Peyer's patch (tissue), 4 donors: ENCODE measurements around the gene EXD3. TPM values are rescaled to one million over a fixed set of nuclear protein-coding genes. Genes with fewer than 3 reads are reported as not detected.

ENCODE experiments used
- DNase-seq, 3 donors: peaks; one replicate each; pipeline ENCODE4 v3.0.0-alpha.2; 2017 to 2019
- H3K27ac ChIP-seq, 4 donors: fragments of 200-600 bp; sonication (generic); one replicate each; pipeline ENCODE4 v1.5.1; 2016 to 2019
- H3K27me3 ChIP-seq, 2 donors: fragments of 200-600 bp; sonication (generic); one replicate each; pipeline ENCODE4 v1.5.1; 2019
- H3K36me3 ChIP-seq, 3 donors: fragments of 200-600 bp; sonication (generic); one replicate each; pipeline ENCODE4 v1.5.1; 2016 to 2019
- H3K4me1 ChIP-seq, 4 donors: fragments of 200-600 bp; sonication (generic); one replicate each; pipeline ENCODE4 v1.5.1; 2016 to 2019
- H3K4me3 ChIP-seq, 4 donors: fragments of 200-600 bp; sonication (generic); 1 replicate in 3 of 4; 2 replicates in 1 of 4; pipeline ENCODE4 v1.5.1; 2016 to 2019; ENCODE audit warnings: mild to moderate bottlenecking in 1 of 4
- H3K9me3 ChIP-seq, 4 donors: fragments of 200-600 bp; sonication (generic); one replicate each; pipeline ENCODE4 v1.5.1; 2016 to 2019; ENCODE audit warnings: mild to moderate bottlenecking in 1 of 4
- POLR2A ChIP-seq, 2 donors: fragments of 450-650 bp; IDR thresholded peaks; one replicate each; pipeline ENCODE4 v1.5.1; 2017; ENCODE audit warnings: antibody characterized with exemption in 2 of 2, mild to moderate bottlenecking in 2 of 2, moderate library complexity in 2 of 2
- total RNA-seq, 4 donors: library from RNA; depleted of rRNA; stranded (reverse); fragments of >200 nt; gene quantifications; one replicate each; pipeline ENCODE4 v1.1.0, GENCODE V29; 2016
- TF ChIP-seq, protein P1 (sequence below), 6 experiments: fragments of 450-650 bp in 4 of 6; fragments of 200-600 bp in 2 of 6; sonication (generic) in 1 of 6; IDR thresholded peaks; one replicate each; pipeline ENCODE4 v1.5.1; 2017 to 2019; ENCODE audit warnings: antibody characterized with exemption in 6 of 6, mild to moderate bottlenecking in 3 of 6, moderate library complexity in 1 of 6

EXD3 gene
- total RNA-seq, 4 donors from 2014 or later: 38.7 to 82.4 (median 61.6) TPM

- Histone ChIP-seq H3K36me3 (peaks cover 0 to 35% (median 3%) of the 10 kb centered on the region in 3 donors), H3K9me3 (no peaks in the 10 kb centered on the region), H3K4me1 (peaks cover 11 to 42% (median 21%) of the 10 kb centered on the region in 4 donors), H3K4me3 (no peak overlapping the region), H3K27ac (peak overlapping the region; percentile 83 to 92 (median 86)), H3K27me3 (no peaks in the 10 kb centered on the region)
- TF ChIP-seq, protein P1, sequence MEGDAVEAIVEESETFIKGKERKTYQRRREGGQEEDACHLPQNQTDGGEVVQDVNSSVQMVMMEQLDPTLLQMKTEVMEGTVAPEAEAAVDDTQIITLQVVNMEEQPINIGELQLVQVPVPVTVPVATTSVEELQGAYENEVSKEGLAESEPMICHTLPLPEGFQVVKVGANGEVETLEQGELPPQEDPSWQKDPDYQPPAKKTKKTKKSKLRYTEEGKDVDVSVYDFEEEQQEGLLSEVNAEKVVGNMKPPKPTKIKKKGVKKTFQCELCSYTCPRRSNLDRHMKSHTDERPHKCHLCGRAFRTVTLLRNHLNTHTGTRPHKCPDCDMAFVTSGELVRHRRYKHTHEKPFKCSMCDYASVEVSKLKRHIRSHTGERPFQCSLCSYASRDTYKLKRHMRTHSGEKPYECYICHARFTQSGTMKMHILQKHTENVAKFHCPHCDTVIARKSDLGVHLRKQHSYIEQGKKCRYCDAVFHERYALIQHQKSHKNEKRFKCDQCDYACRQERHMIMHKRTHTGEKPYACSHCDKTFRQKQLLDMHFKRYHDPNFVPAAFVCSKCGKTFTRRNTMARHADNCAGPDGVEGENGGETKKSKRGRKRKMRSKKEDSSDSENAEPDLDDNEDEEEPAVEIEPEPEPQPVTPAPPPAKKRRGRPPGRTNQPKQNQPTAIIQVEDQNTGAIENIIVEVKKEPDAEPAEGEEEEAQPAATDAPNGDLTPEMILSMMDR (IDR thresholded peaks at IDR 0.05): no peak
- TF ChIP-seq POLR2A (IDR thresholded peaks at IDR 0.05): no peak
- no peak for DNase-seq
These were observed 147.1 kb downstream of the EXD3 start for GRCh38 chr9:137275588-137276472.

- H3K27ac ChIP-seq: peak overlapping the region in 1 of 4 donors; percentile 92
- H3K9me3 ChIP-seq: no peaks in the 10 kb centered on the region
- peaks cover 0 to 38% (median 3%) of the 10 kb centered on the region in 3 donors for H3K36me3 ChIP-seq
- DNase-seq: no peak
- TF ChIP-seq POLR2A (IDR thresholded peaks at IDR 0.05): no peak
- TF ChIP-seq, protein P1 (IDR thresholded peaks at IDR 0.05): no peak
- H3K27me3 ChIP-seq: no peaks in the 10 kb centered on the region
- no peak overlapping the region for H3K4me3 ChIP-seq
- H3K4me1 ChIP-seq: peaks cover 11 to 36% (median 21%) of the 10 kb centered on the region in 4 donors
These were observed 147.8 kb downstream of the EXD3 start for GRCh38 chr9:137275203-137275587.

GRCh38 chr9:137273611-137274320, 149.2 kb downstream of the EXD3 start:
- TF ChIP-seq, protein P1 (IDR thresholded peaks at IDR 0.05): no peak
- TF ChIP-seq POLR2A (IDR thresholded peaks at IDR 0.05): no peak
- H3K4me3 ChIP-seq: no peak overlapping the region
- peak in 1 of 3 donors; percentile 65 for DNase-seq
- H3K27ac ChIP-seq: peak overlapping the region; percentile 17 to 84 (median 56)
- H3K36me3 ChIP-seq: peaks cover 0 to 24% (median 0%) of the 10 kb centered on the region in 3 donors
- H3K4me1 ChIP-seq: peaks cover 17 to 34% (median 24%) of the 10 kb centered on the region in 4 donors
- H3K27me3 ChIP-seq: no peaks in the 10 kb centered on the region
- no peaks in the 10 kb centered on the region for H3K9me3 ChIP-seq

DNA sequence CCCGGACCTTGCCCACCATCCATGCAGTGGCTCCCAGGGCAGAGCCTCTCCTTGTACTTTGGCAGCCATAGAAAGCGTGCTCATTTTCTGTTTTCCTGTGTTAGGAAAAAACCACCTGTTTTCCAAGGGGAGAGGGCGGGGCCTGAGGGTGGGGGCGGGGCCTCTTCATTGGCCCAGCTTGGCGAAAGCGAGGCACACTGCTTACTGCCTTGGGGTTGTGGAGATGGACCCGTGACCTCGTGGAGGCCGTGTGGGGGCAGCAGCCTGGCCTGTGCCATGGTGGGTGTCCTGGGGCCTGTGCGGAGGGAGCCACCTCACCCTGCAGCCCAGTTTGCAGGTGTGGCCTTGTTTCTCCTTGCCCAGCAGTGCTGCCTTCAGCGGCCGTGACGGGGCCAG, 149.9 kb downstream of the EXD3 start:
- no peak overlapping the region for H3K4me3 ChIP-seq
- peaks cover 17 to 39% (median 22%) of the 10 kb centered on the region in 4 donors for H3K4me1 ChIP-seq
- H3K36me3 ChIP-seq: peaks cover 0 to 23% (median 0%) of the 10 kb centered on the region in 3 donors
- DNase-seq: no peak
- TF ChIP-seq, protein P1 (IDR thresholded peaks at IDR 0.05): no peak
- TF ChIP-seq POLR2A (IDR thresholded peaks at IDR 0.05): no peak
- H3K27ac ChIP-seq: no peak overlapping the region
- H3K9me3 ChIP-seq: no peaks in the 10 kb centered on the region
- H3K27me3 ChIP-seq: no peaks in the 10 kb centered on the region

GRCh38 chr9:137272241-137273094, 150.5 kb downstream of the EXD3 start:
- Histone ChIP-seq H3K36me3 (peaks cover 0 to 23% (median 0%) of the 10 kb centered on the region in 3 donors), H3K4me3 (no peak overlapping the region), H3K9me3 (no peaks in the 10 kb centered on the region), H3K27me3 (no peaks in the 10 kb centered on the region), H3K4me1 (peaks cover 17 to 43% (median 22%) of the 10 kb centered on the region in 4 donors), H3K27ac (no peak overlapping the region)
- no peak for DNase-seq
- no peak for TF ChIP-seq POLR2A (IDR thresholded peaks at IDR 0.05)
- TF ChIP-seq, protein P1 (IDR thresholded peaks at IDR 0.05): no peak
